SJCRH30 (cell line): ENCODE results near the gene EHBP1. TPM values are rescaled to one million over a fixed set of nuclear protein-coding genes. Genes with fewer than 3 reads are reported as not detected.

Source experiments
- total RNA-seq: library from RNA; depleted of rRNA; stranded (reverse); fragments of >200 nt; shearing (Covaris generic); gene quantifications from 2 replicates; pipeline ENCODE4 v1.2.3, GENCODE V29; 2014; rRNA removed

EHBP1 gene
- total RNA-seq, 1 experiment from 2014 or later: 32.7 TPM

Other genes with a start within 250 kb of the EHBP1 start
- gene TMEM17, start 199.5 kb upstream of the EHBP1 start, total RNA-seq: 0.40 and 0.51 TPM in 2 replicates